ENCODE data around the gene MAPKAPK2.

Gene MAPKAPK2

GRCh38 chr1:206723805-206724472, 39.2 kb downstream of the MAPKAPK2 start:
- no peak for DNase-seq

- peak; percentile 59 to 67 for DNase-seq
Observed at GRCh38 chr1:206725109-206725963, 40.6 kb downstream of the MAPKAPK2 start.

GRCh38 chr1:206727981-206728696, 43.4 kb downstream of the MAPKAPK2 start:
- DNase-seq: no peak

DNA sequence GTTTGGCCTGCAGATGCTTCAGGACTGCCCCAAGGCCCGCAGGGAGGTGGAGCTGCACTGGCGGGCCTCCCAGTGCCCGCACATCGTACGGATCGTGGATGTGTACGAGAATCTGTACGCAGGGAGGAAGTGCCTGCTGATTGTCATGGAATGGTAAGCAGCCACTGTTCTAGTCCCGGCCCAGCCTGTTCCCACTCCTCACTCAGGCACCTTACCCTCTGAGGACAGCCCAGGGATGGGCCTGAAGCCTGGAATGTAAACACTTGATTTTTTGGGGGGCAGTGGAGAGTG, 43.9 kb downstream of the MAPKAPK2 start:
- no peak for DNase-seq

DNA sequence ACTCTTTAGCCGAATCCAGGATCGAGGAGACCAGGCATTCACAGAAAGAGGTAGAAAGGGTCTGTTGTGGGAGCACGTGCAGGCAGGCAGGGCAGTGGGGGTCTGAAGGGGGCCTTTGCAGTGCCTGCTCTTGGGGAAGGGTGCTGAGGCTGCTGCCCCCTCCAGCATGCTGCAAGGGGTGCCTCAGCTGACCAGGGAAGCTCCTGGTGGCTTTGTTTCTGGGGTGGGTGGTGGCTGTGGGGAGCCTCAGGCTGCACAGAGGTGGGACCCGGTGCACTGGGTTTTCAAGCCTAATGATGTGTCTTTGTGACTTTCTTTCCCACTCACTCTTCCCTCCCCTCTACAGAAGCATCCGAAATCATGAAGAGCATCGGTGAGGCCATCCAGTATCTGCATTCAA, 44.3 kb downstream of the MAPKAPK2 start:
- no peak for DNase-seq

DNA sequence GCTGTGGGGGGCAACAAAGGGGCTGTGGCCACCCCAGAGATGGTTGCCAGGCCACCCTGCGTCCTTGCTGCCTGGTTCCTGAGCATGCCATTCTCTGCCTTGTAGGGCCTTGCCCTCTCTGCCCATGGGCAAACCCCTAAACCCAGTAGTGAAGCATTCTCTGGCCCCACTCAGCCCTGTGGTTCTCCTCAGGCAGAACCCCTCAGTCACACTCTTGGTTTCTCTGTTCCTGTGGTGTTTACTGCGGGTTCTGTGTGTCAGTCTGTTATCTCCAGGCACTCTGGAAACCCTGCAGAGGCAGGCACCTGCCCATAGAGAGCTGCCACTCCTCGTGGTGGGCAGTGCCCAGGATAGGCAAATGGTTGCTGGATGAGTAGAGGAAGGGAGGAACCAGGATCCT, 44.8 kb downstream of the MAPKAPK2 start:
- DNase-seq: no peak

- DNase-seq: no peak
Observed at GRCh38 chr1:206732508-206732907, 47.8 kb downstream of the MAPKAPK2 start.

DNA sequence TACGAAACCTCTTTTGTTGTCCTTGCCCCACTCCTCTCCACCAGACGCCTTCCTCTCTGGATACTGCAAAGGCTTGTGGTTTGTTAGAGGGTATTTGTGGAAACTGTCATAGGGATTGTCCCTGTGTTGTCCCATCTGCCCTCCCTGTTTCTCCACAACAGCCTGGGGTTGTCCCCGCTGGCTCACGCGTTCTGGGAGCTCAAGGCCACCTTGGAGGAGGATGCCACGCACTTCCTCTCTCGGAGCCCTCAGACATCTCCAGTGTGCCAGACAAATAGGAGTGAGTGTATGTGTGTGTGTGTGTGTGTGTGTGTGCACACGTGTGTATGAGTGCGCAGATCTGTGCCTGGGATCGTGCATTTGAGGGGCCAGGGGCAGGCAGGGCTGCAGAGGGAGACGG, 48.3 kb downstream of the MAPKAPK2 start:
- no peak for DNase-seq

DNA sequence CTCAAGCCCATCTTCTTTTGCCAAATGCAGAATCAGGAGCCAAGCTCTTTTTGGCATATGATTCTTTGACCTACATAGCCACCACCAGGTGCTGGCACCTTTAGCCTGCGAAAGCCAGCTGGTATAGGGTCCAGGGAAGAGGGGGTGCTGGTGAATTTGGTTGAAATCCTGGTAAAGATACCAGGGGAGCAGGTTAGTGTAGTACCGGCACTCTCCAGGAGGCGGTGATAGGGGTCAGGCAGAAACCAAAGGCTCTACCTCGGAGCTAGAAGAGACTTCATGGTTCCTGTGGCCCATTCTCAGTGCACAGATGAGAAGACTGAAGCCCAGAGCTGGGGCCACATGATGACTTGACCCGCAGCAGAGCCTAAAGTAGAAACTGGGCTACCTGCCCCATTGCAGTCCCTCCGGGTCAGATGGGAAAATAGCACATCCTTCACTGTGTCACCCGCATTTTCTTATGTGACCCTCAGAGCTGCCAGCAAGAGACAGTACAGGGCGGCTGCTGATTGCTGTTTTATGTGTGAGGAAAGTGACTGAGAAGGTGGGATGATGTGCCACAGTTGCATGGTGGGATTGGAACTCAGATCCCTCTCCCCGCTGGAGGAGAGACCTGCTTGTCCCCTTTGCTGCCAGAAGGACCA, 49.9 kb downstream of the MAPKAPK2 start:
- DNase-seq: peak; percentile 70 to 80

- no peak for DNase-seq
Observed at GRCh38 chr1:206735553-206736031, 50.9 kb downstream of the MAPKAPK2 start.

DNA sequence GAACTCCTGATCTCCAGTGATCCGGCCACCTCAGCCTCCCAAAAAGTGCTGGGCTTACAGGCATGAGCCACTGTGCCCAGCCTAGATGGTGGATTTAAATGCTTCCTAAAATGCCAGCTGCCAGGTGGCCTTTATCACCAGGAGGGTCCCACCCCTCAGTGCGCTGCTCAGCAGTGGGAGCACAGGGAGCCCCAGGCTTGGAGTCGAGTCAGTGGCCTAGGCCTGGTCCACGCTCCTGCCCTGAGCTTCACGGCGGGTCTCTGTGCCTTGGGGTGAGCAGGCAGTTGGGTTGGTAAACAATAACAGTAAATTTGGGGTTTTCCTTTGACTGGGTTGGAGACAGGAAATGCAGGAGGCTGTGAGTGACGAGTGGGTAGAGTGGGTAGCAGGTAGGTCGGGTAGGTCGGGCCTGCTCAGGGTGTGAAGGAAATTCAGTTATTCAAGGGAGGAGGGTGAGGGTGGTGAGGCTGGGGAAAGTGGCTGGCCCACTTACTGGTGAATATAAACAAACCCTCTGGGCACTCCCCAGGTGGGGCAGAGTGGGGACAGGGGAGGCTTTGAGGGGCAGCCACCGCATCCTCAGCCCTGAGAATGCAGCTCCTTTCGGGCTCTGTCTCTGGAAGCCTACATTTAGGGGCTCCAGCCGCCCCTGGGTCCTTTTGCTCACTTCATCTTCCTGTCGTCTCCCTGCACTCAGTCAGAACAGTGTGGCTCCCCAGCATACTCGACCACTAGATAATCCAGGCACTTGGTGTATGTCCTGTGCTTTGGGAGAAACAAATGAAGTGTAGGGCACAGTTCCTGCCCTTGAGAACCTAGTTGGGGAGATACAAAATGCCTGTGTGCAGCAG, 52.4 kb downstream of the MAPKAPK2 start:
- DNase-seq: peak; percentile 64 to 76

DNA sequence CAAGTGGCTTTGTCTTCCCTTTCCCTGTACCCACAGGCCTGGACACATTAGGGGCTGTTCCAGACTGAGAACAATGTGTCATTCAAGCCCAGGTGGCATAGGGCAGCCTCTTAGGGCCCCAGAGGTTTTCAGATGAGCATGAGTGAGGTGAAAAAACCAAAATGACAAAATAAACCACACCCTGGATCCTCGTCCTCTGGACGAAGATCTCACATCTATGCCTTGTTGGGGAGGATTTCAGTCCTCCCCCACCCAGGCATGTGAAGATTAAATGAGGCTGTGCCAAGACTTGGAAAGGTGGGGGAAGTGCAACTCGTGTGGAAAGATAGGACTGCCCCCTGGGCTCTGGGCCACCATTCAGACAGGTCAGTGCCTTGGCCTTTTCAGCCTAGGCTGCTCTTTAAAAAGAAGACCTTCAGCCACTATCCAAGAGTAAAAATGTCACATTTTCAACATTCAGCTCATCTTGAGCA, 53.1 kb downstream of the MAPKAPK2 start:
- no peak for DNase-seq

DNA sequence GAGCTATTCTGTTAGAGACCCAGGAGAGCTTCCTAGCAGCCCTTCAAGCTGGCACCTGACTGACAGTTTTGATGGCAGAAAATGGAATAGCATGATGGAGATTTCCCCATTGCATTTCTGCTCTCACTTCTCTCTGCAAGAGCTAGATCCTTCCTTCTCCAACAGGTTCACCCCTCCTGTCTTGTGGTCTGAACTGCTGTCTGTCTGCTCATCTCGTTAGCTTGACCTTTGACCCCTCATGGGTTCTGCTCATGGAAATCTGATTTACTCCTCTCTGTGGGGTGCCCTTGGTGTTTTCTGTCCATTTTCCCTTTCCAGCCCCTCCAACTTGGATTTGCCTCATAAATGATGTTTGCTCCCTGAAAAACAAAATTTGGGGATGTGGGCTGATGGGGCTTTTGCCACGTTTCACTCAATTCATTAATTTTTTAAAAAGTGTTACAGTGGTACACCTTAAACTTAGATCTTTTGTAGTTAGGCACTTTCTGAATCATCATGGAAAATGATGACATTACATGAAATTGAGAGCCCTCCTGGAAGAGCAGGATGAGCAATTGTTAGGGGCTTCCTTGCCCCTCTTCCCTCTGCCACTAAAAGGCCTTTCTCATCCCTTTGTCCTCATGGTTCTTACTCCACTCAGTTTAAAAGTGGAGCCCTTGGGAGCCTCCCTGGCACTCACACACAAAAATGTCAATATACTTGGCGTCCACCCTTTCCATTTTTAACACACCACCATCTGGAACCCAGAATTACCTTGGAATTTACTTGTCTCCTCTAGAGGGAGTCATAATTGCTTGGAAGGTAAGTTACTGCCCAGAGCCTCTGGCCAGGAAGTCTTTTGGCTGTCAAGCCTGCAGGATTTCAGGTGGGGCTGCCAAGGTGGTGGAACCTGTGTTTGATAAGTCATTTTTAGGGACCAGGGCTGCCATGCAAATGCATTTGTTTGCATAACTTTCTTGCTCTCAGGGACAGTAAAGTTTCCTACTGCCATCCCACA, 54.0 kb downstream of the MAPKAPK2 start:
- DNase-seq: no peak

DNA sequence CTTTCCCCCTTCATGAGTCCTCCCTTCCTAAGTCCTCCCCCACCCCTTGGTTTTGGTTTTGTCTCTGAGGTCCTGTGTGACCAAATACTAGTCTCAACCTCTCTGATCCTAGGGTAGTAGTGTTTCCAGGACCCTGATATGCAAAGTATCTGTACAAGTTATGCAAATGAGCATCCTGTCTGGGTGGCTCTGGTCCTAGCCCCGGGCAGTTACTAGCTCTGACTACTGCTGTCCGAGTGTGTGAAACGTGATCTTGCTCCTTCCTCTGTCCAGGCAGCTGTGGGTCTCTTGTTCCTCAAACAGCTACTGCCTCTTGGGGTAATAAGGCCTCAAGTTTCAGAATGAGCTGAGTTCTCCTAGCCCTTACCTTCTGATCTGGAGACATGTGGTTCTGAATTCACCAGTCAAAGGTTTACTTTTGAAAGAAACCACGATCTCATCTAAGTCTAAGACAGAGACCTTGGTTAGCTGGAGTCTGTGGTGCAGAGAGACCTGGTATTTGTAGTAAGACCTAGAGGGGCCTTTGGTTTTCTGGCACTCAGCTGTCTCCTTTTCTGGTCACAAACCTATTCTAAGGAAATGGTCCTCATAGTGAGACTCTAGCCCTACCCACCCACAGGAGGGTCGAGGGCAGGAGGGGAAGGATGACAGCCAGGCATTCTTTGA, 54.8 kb downstream of the MAPKAPK2 start:
- DNase-seq: peak in 1 of 2 donors; percentile 33

DNA sequence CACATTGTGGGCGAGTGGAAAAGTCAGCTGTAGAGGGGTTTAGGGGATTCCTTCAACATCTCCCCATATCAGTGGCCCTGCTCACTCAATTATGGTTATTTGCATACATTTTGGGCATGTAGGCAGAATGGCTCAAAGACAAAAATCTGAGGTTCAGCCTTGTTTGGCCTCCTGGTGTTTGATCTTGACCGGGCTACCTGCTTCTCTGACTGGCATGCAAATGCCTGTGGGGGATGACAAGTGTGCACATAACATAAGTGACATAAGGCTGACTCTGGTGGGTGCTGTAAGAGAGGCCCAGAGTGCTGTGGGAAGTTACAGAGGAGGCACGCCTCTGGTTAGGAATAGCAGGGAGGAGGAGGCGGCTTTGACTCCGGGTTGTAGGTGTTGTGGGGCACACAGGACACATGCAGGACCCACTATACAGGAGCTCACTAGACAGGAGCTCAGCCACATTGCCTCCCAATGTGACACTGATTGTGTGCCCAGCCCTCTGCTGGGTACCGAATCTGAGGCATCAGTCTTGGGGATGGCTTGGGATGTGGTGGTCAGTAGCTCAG, 56.5 kb downstream of the MAPKAPK2 start:
- DNase-seq: no peak

DNA sequence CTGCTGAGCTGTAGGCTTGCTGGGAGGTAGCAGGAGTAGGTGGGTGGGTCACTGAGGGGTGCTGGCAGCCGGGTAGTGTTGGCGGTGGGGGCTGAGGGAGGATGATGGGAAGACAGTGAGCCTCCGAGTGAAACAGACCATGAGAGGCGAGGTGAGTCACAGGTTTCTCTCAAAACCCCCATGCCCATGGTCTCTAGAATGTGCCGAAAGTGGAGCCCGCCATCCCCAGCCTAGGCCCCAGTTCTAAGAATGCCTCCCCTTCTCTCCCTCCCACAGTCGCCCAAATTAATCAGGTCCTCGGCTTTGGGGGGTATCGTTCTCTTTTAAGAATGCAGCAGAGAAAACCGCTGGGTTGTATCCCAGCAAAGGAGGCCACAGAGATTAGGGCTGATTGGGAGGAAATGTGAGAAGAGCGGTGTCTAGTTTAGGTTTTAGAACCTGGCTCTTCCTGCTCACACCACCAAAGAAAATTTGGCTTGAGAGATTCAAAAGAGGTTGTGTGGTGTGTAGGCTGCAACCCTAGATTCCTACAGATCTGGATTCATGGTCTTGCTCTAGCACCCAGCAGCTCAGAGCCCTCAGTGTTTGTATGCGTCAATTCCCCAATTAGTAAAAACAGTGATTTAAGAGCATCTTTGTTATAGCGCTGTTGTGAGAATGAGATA, 58.1 kb downstream of the MAPKAPK2 start:
- DNase-seq: no peak

DNA sequence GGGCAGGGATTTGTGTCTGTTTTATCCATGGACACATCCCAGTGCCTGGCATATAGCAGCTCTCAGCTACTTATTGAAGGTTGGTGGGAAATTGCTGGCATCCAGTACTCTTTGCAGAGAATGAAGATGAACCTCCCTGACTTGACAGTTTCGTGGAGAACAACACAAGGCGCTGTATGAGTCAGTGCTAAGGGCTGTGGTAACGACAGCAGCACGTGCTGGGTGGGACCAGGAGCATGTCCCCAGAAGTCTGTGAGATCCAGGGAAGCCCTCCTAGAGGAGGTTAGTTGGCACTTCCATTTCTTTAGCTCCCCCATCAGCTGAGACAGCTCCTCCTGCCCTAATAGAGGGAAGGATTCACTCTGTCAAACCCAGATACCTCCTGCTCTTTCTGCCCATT, 60.0 kb downstream of the MAPKAPK2 start:
- DNase-seq: no peak

GRCh38 chr1:206745301-206745700, 60.6 kb downstream of the MAPKAPK2 start:
- no peak for DNase-seq

DNA sequence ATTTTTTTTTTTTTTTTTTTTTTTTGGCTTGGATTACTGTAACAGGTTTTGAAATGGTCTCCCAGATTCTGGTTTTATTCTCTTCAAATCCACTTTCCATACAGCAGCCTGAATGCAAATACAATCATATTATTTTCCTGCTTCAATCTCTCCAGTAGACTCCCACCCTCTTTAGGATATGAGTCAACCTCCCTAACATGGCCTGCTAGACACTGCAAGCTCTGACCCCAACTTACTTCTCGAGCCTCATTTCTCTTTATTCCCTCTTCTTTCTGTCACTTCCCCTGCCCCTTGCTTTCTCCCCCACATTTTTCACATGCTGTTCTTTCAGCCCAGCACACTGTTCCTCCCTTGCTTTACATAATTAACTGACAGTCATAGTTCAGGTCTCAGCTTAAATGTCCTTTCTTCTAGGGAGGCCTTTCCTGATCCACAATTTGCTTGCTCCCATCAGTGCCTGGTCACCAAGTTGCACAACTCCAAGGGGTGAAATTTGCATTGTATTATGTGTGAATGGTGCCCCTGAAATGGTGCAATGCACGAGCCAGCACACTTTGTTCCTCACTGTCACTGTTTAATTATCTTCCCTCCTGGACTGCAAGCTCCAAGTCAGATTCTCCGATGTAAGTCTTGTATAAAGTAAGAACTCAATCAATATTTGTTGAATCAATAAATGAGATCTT, 63.8 kb downstream of the MAPKAPK2 start:
- DNase-seq: no peak
